Stimulated activated memory B cell treated with anti-CD40 and anti-IgM and Interleukin-4, amounts not matched to agents 10 μg/mL and 1 μg/mL and 100 μg/mL, for 72 hours (primary cell): ENCODE measurements around the gene PKMYT1.
A peak's percentile ranks its signal among the peaks of the same experiment; 100 is the strongest.

Source experiments
- ATAC-seq: fragments of 150-1000 bp; cut with Tn5 transposase; 2 replicates; pipeline ENCODE4 v1.10.0; 2021
- H3K27ac Mint-ChIP-seq: one replicate; pipeline ENCODE4 v1.8.0; 2022; ENCODE audit warnings: mild to moderate bottlenecking, mixed read lengths
- H3K27me3 Mint-ChIP-seq: one replicate; pipeline ENCODE4 v1.8.0; 2022; ENCODE audit warnings: mixed read lengths
- H3K36me3 Mint-ChIP-seq: one replicate; pipeline ENCODE4 v1.8.0; 2022; ENCODE audit warnings: mixed read lengths
- H3K4me1 Mint-ChIP-seq: one replicate; pipeline ENCODE4 v1.8.0; 2022; ENCODE audit warnings: mixed read lengths
- H3K4me3 Mint-ChIP-seq: one replicate; pipeline ENCODE4 v1.8.0; 2022; ENCODE audit warnings: mild to moderate bottlenecking, moderate library complexity, mixed read lengths
- H3K9me3 Mint-ChIP-seq: one replicate; pipeline ENCODE4 v1.8.0; 2022; ENCODE audit warnings: mixed read lengths

PKMYT1 gene

GRCh38 chr16:2988590-2989099, 8.4 kb upstream of the PKMYT1 start:
- no peak overlapping the region for H3K27ac Mint-ChIP-seq
- no peak overlapping the region for H3K4me3 Mint-ChIP-seq
- H3K36me3 Mint-ChIP-seq: no peaks in the 10 kb centered on the region
- peaks cover 4% of the 10 kb centered on the region for H3K4me1 Mint-ChIP-seq
- H3K9me3 Mint-ChIP-seq: no peaks in the 10 kb centered on the region
- no peak for ATAC-seq
- H3K27me3 Mint-ChIP-seq: peaks cover 63% of the 10 kb centered on the region

GRCh38 chr16:2987833-2988232, 7.6 kb upstream of the PKMYT1 start:
- peaks cover 63% of the 10 kb centered on the region for H3K27me3 Mint-ChIP-seq
- no peak overlapping the region for H3K27ac Mint-ChIP-seq
- peak; percentile 13 for ATAC-seq
- H3K4me1 Mint-ChIP-seq: peaks cover 10% of the 10 kb centered on the region
- no peaks in the 10 kb centered on the region for H3K36me3 Mint-ChIP-seq
- H3K4me3 Mint-ChIP-seq: no peak overlapping the region
- H3K9me3 Mint-ChIP-seq: no peaks in the 10 kb centered on the region

- Mint-ChIP-seq H3K4me3 (no peak overlapping the region), H3K27me3 (peaks cover 61% of the 10 kb centered on the region)
These were observed 7.0 kb upstream of the PKMYT1 start for GRCh38 chr16:2987286-2987685.

GRCh38 chr16:2986623-2987188, 6.5 kb upstream of the PKMYT1 start:
- Mint-ChIP-seq H3K4me3 (no peak overlapping the region), H3K36me3 (no peaks in the 10 kb centered on the region), H3K27me3 (peaks cover 55% of the 10 kb centered on the region), H3K4me1 (peaks cover 16% of the 10 kb centered on the region), H3K27ac (no peak overlapping the region), H3K9me3 (no peaks in the 10 kb centered on the region)
- no peak for ATAC-seq

More at GRCh38 chr16:2987286-2987685, 7.0 kb upstream of the PKMYT1 start:
- no peak for ATAC-seq
- Mint-ChIP-seq H3K36me3 (no peaks in the 10 kb centered on the region), H3K4me1 (peaks cover 15% of the 10 kb centered on the region), H3K27ac (no peak overlapping the region), H3K9me3 (no peaks in the 10 kb centered on the region)

- H3K27ac Mint-ChIP-seq: no peak overlapping the region
- ATAC-seq: no peak
- no peaks in the 10 kb centered on the region for H3K9me3 Mint-ChIP-seq
- no peaks in the 10 kb centered on the region for H3K36me3 Mint-ChIP-seq
- peaks cover 16% of the 10 kb centered on the region for H3K4me1 Mint-ChIP-seq
- H3K4me3 Mint-ChIP-seq: no peak overlapping the region
- H3K27me3 Mint-ChIP-seq: peaks cover 49% of the 10 kb centered on the region
These were observed 5.7 kb upstream of the PKMYT1 start for GRCh38 chr16:2985893-2986355.

GRCh38 chr16:2985462-2985861, 5.2 kb upstream of the PKMYT1 start:
- Mint-ChIP-seq H3K4me3 (no peak overlapping the region), H3K27me3 (peaks cover 44% of the 10 kb centered on the region), H3K36me3 (no peaks in the 10 kb centered on the region), H3K9me3 (no peaks in the 10 kb centered on the region), H3K27ac (no peak overlapping the region), H3K4me1 (peaks cover 16% of the 10 kb centered on the region)
- ATAC-seq: no peak

GRCh38 chr16:2983706-2984136, 3.5 kb upstream of the PKMYT1 start:
- peak; percentile 52 for ATAC-seq
- Mint-ChIP-seq H3K9me3 (no peaks in the 10 kb centered on the region), H3K36me3 (no peaks in the 10 kb centered on the region), H3K4me1 (peaks cover 23% of the 10 kb centered on the region), H3K27me3 (peaks cover 36% of the 10 kb centered on the region), H3K4me3 (peak overlapping the region; percentile 62), H3K27ac (no peak overlapping the region)

- Mint-ChIP-seq H3K4me1 (peaks cover 23% of the 10 kb centered on the region), H3K9me3 (no peaks in the 10 kb centered on the region), H3K4me3 (peak overlapping the region; percentile 1), H3K27ac (no peak overlapping the region), H3K27me3 (peaks cover 31% of the 10 kb centered on the region), H3K36me3 (no peaks in the 10 kb centered on the region)
- ATAC-seq: no peak
These were observed 2.2 kb upstream of the PKMYT1 start for GRCh38 chr16:2982402-2982801.

- Mint-ChIP-seq H3K36me3 (no peaks in the 10 kb centered on the region), H3K4me3 (peak overlapping the region; percentile 49), H3K27me3 (peaks cover 25% of the 10 kb centered on the region)
These were observed 1.6 kb upstream of the PKMYT1 start for GRCh38 chr16:2981899-2982250.

GRCh38 chr16:2981177-2981898, 1.1 kb upstream of the PKMYT1 start:
- peak overlapping the region; percentile 88 for H3K27ac Mint-ChIP-seq
- no peaks in the 10 kb centered on the region for H3K9me3 Mint-ChIP-seq
- peaks cover 23% of the 10 kb centered on the region for H3K4me1 Mint-ChIP-seq
- H3K27me3 Mint-ChIP-seq: peaks cover 20% of the 10 kb centered on the region
- no peaks in the 10 kb centered on the region for H3K36me3 Mint-ChIP-seq
- H3K4me3 Mint-ChIP-seq: peak overlapping the region; percentile 80
- ATAC-seq: no peak

More at GRCh38 chr16:2981899-2982250, 1.6 kb upstream of the PKMYT1 start:
- Mint-ChIP-seq H3K27ac (peak overlapping the region; percentile 88), H3K4me1 (peaks cover 23% of the 10 kb centered on the region), H3K9me3 (no peaks in the 10 kb centered on the region)
- no peak for ATAC-seq

GRCh38 chr16:2979669-2980226, 498 bp downstream of the PKMYT1 start:
- Mint-ChIP-seq H3K36me3 (no peaks in the 10 kb centered on the region), H3K9me3 (no peaks in the 10 kb centered on the region), H3K27me3 (peaks cover 17% of the 10 kb centered on the region), H3K4me3 (peak overlapping the region; percentile 89), H3K4me1 (peaks cover 23% of the 10 kb centered on the region), H3K27ac (peak overlapping the region; percentile 88)
- no peak for ATAC-seq

- no peak overlapping the region for H3K27ac Mint-ChIP-seq
- H3K36me3 Mint-ChIP-seq: peaks cover 4% of the 10 kb centered on the region
- peaks cover 24% of the 10 kb centered on the region for H3K27me3 Mint-ChIP-seq
- no peaks in the 10 kb centered on the region for H3K9me3 Mint-ChIP-seq
- H3K4me3 Mint-ChIP-seq: no peak overlapping the region
- H3K4me1 Mint-ChIP-seq: peaks cover 10% of the 10 kb centered on the region
- ATAC-seq: no peak
These were observed 2.8 kb downstream of the PKMYT1 start for GRCh38 chr16:2977440-2977839.

- peaks cover 13% of the 10 kb centered on the region for H3K4me1 Mint-ChIP-seq
- ATAC-seq: no peak
- peaks cover 11% of the 10 kb centered on the region for H3K36me3 Mint-ChIP-seq
- peaks cover 32% of the 10 kb centered on the region for H3K27me3 Mint-ChIP-seq
- no peaks in the 10 kb centered on the region for H3K9me3 Mint-ChIP-seq
- no peak overlapping the region for H3K27ac Mint-ChIP-seq
- H3K4me3 Mint-ChIP-seq: no peak overlapping the region
These were observed 3.6 kb downstream of the PKMYT1 start for GRCh38 chr16:2976673-2977072.

GRCh38 chr16:2976201-2976600, 4.0 kb downstream of the PKMYT1 start:
- H3K27ac Mint-ChIP-seq: no peak overlapping the region
- peaks cover 11% of the 10 kb centered on the region for H3K36me3 Mint-ChIP-seq
- no peak overlapping the region for H3K4me3 Mint-ChIP-seq
- peaks cover 15% of the 10 kb centered on the region for H3K4me1 Mint-ChIP-seq
- H3K27me3 Mint-ChIP-seq: peaks cover 37% of the 10 kb centered on the region
- no peaks in the 10 kb centered on the region for H3K9me3 Mint-ChIP-seq
- ATAC-seq: no peak

- peaks cover 11% of the 10 kb centered on the region for H3K36me3 Mint-ChIP-seq
- no peak overlapping the region for H3K4me3 Mint-ChIP-seq
- no peaks in the 10 kb centered on the region for H3K9me3 Mint-ChIP-seq
- H3K27ac Mint-ChIP-seq: no peak overlapping the region
- no peak for ATAC-seq
- H3K27me3 Mint-ChIP-seq: peaks cover 45% of the 10 kb centered on the region
- H3K4me1 Mint-ChIP-seq: peaks cover 24% of the 10 kb centered on the region
These were observed 5.0 kb downstream of the PKMYT1 start for GRCh38 chr16:2975161-2975795.
